Stimulated activated CD8-positive, alpha-beta memory T cell treated with anti-CD3 and anti-CD28 coated beads, Interleukin-2, amount 100 ng/mL, for 48 hours (primary cell): Measurements from ENCODE around the gene EDARADD.
"Not testable (repeated sequence)": the region's sequence is repeated elsewhere in the genome, so short reads cannot be mapped to it uniquely, and the experiment has no call there.

ENCODE experiments used
- DNase-seq, 2 donors: peaks; one replicate each; pipeline ENCODE4 v3.0.0-alpha.2; 2020; ENCODE audit warnings: low read depth in 2 of 2

EDARADD gene

GRCh38 chr1:236433819-236434315, 39.8 kb downstream of the EDARADD start:
- no peak for DNase-seq

DNA sequence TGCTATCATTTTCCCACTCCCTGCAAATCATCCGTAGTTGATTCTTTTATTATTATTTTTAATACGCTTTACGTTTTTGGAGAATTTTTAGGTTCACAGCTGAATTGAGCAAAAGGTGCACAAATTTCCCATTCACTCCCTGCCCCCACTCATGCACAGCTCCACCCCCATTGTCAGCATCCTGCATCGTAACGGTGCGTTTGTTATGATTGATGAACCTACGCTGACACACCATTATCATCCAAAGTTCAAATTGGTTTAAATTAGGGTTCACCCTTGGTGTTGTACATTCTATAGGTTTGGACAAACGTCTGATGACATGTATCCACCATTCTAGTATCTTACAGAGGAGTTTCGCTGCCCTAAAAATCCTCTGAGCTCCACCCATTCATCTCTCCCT, 44.5 kb downstream of the EDARADD start:
- no peak for DNase-seq

- no peak for DNase-seq
Measured at GRCh38 chr1:236440373-236440772, 46.3 kb downstream of the EDARADD start.

GRCh38 chr1:236450779-236451178, 56.7 kb downstream of the EDARADD start:
- DNase-seq = no peak

GRCh38 chr1:236451796-236452373, 57.8 kb downstream of the EDARADD start:
- peak in 1 of 2 donors; percentile 38 for DNase-seq

GRCh38 chr1:236455243-236455642, 61.2 kb downstream of the EDARADD start:
- no peak for DNase-seq

DNA sequence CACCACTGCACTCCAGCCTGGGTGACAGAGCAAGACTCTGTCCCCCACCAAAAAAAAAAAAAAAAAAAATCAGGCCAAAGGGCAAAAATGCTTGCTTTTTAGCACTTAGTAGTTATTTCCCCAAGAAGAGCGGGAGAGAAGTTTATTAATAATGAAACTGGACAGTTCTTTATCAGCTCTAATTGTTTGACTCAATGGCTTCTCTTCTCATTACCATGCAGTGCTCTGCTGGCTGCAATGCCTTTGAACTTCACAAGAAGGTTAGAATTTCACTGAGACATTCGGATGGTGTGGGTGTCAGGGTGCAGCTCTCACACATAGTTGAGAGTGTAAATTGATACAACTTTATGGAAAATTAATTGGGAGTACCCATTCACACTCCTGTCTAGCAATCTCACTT, 63.7 kb downstream of the EDARADD start:
- DNase-seq = no peak

DNA sequence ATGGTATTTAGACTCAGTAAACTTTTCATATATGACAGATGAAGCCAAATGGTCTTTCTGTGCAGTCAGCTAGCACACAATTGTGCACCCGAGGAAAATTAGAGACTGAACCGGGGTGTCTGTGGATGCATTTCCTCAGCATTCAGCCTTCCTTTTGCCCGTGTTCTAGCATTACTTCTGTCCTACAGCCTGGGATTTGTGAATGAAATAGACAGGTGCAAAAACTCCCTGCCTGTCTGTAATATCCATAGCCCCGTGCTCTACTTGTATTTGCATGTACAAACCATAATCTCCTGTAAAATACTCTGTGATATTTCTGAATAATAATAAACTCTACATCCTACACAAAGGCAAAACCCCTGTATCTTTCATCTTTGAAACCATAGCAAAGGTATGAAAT, 64.9 kb downstream of the EDARADD start:
- no peak for DNase-seq

DNA sequence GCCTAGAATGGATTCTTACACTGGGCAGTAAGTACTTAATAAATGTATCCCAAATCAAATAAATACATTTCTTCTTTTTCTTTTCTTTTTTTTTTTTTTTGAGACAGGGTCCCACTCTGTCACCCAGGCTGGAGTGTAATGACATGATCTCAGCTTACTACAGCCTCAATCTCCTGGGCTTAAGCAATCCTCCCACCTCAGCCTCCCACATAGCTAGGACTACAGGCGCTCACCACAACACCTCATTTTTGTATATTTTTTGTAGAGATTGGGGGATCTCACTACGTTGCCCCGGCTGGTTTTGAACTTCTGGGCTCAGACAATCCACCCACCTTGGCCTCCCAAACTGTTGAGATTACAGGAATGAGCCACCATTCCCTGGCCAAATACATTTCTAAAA, 66.0 kb downstream of the EDARADD start:
- DNase-seq = no peak

- DNase-seq = not testable (repeated sequence)
Measured at GRCh38 chr1:236464197-236464596, 70.1 kb downstream of the EDARADD start.

DNA sequence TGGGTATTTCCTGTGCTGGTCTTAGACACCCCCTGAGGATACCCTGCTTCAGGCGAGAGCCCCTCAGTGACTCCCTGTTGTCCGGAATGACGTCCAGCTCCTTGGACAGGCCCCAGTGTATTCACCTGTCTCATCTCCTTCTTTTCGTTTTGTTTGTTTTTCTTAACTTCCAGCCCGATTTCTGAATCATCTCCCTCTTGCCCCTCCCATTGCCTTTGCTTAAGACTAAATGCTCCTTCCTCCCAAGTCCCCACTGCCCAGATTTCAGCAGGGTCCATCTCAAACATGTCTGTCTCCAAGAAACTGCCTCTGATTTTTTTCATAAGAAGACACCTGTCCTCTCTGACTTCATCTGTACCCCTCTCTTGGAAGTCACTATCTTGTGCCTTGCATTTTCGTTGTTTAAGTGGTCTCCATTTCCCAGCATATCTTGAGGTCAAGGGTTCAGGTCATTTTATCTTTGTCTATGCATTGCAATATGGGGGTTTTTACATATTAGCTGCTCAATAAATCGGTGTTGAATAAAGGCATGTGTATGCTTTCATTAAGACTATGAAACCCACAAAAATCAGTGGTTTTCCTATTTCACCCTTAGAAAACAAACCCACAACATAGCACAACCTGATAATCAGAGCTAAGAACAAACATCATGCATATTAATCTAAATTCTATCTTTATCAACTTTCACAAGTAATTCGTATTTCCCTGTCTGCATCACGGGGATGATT, 71.3 kb downstream of the EDARADD start:
- DNase-seq = no peak

- DNase-seq = no peak
Measured at GRCh38 chr1:236465959-236466303, 71.8 kb downstream of the EDARADD start.

DNA sequence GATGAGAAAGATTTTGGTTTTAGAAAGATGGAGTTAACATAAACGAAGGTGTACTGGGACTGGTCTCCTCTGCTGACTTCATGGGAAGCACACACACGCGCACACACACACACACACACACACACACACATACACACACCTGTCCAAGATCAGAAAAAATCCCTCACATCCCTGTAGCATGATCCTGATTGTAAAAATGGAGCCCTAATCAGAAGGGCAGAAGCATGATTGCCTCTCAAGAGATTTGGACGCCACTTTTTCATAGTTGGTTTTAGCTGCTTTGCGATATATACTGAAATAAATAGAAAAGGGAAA, 73.2 kb downstream of the EDARADD start:
- no peak for DNase-seq

- no peak for DNase-seq
Measured at GRCh38 chr1:236468625-236469024, 74.5 kb downstream of the EDARADD start.

GRCh38 chr1:236469466-236469865, 75.4 kb downstream of the EDARADD start:
- no peak for DNase-seq

GRCh38 chr1:236471096-236471495, 77.0 kb downstream of the EDARADD start:
- no peak for DNase-seq

DNA sequence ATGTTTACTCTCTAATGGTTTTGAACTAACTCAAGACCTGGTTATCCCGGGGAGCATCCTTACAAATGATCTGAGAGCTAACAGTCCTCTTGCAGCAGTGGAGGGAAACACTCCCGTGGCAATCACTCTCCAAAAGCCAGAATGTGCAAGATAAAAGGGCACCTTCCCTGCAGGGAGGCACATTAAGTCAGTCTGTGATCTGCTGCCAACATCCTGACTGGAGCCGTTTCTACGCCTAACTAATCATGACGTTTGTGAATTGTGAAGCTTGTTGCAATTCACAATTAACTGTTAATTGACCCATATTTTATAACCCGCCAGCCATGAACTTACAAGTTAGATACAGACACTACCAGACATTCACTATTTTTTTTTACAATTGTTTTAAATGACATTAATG, 77.6 kb downstream of the EDARADD start:
- DNase-seq = no peak

DNA sequence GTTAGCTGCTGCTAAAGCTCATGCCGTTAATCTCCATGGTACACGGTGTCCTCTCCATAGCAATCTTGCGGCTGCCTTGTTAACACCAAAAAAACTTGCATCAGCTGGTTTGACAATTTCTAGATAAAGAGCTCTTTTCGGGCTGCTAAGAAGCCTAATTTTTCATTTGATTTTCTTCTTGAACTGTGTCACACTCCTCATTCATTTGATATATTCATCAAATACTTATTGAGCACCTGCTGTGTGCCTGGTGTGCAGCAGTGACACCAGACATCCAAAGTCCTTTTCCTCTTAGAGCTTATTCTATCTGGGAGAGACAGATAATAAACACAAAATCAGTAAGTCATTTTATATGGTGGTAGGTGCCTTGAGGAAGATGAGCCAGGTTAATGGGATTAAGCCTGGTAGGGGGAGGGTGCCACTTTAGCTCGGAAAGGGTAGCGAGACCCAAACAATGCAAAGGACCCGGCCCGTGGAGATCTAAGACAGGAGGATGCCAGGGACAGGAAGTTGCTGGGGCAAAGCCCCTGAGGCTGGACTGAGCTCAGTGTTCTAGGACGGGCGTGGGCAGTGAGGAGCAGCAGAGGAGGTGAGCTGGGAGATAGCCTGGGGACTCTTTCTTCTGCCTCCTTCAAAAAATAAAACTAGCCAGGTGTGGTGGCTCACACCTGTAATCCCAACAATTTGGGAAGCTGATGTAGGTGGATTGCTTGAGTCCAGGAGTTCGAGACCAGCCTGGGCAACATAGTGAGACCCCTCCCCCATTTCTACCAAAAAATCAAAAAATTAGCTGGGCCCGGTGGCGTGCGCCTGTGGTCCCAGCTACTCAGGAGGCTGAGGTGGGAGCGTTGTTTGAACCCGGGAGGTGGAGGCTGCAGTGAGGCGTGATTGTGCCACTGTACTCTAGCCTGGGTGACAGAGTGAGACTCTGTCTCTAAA, 79.0 kb downstream of the EDARADD start:
- no peak for DNase-seq

- DNase-seq = no peak
Measured at GRCh38 chr1:236476019-236476418, 81.9 kb downstream of the EDARADD start.

- DNase-seq = no peak
Measured at GRCh38 chr1:236480758-236481436, 86.8 kb downstream of the EDARADD start.

- DNase-seq = no peak
Measured at GRCh38 chr1:236484310-236484971, 90.4 kb downstream of the EDARADD start.
